Upper lobe of right lung (tissue), 1 donor: ENCODE results near the gene PPP2R5B. TPM values are rescaled to one million over a fixed set of nuclear protein-coding genes. Genes with fewer than 3 reads are reported as not detected.

Source experiments
- ATAC-seq: fragments of 200-7000 bp; cut with Tn5 transposase; one replicate; pipeline ENCODE4 v1.9.1; 2020; ENCODE audit warnings: mild to moderate bottlenecking, moderate library complexity
- DNase-seq: peaks from one replicate; pipeline ENCODE4 v3.0.0-alpha.2; 2020
- H3K27ac ChIP-seq: fragments of 200-600 bp; one replicate; pipeline ENCODE4 v1.8.0; 2022
- H3K27me3 ChIP-seq: fragments of 200-600 bp; one replicate; pipeline ENCODE4 v1.8.0; 2022; ENCODE audit warnings: mild to moderate bottlenecking
- H3K36me3 ChIP-seq: fragments of 200-600 bp; one replicate; pipeline ENCODE4 v1.8.0; 2022
- H3K4me1 ChIP-seq: fragments of 200-600 bp; one replicate; pipeline ENCODE4 v1.8.0; 2022
- H3K4me3 ChIP-seq: fragments of 200-600 bp; one replicate; pipeline ENCODE4 v1.8.0; 2022; ENCODE audit warnings: mild to moderate bottlenecking
- H3K9me3 ChIP-seq: fragments of 200-600 bp; one replicate; pipeline ENCODE4 v1.8.0; 2022
- CTCF ChIP-seq: fragments of 200-600 bp; IDR thresholded peaks from one replicate; pipeline ENCODE4 v1.8.0; 2022; ENCODE audit warnings: antibody characterized with exemption
- intact Hi-C: fragments of 100-400 bp; cut with DNase I; formaldehyde crosslinking; loops from one replicate; pipeline ENCODE4 v1.11.0; 2022
- total RNA-seq: library from RNA; stranded (reverse); fragmentation: NEBNext Ultra II Directional; extraction: Animal tissue kit (Norgen Biotek cat#: 25700); gene quantifications from one replicate; pipeline ENCODE4 v1.2.1, GENCODE V29; 2021
- donor health status: DM: no; HTN: yes; CAD: no; lungs with severe emphysema.

Gene PPP2R5B
- total RNA-seq, 1 donor from 2014 or later, result 29.4 TPM

- no peak overlapping the region for H3K4me3 ChIP-seq
- DNase-seq (no peak), ATAC-seq (no peak)
- H3K9me3 ChIP-seq, result no peaks in the 10 kb centered on the region
- no peak overlapping the region for H3K27ac ChIP-seq
- H3K4me1 ChIP-seq, result peaks cover 41% of the 10 kb centered on the region
- TF ChIP-seq CTCF, result no peak
- intact Hi-C loops, result no loop called here
- no peaks in the 10 kb centered on the region for H3K36me3 ChIP-seq
- no peaks in the 10 kb centered on the region for H3K27me3 ChIP-seq
These were observed 43.0 kb upstream of the PPP2R5B start for GRCh38 chr11:64881476-64881875.

GRCh38 chr11:64882243-64882642 lies 42.2 kb upstream of the PPP2R5B start:
- Histone ChIP-seq H3K36me3 (no peaks in the 10 kb centered on the region), H3K27ac (peak overlapping the region; percentile 47), H3K4me1 (peaks cover 39% of the 10 kb centered on the region), H3K9me3 (no peaks in the 10 kb centered on the region), H3K4me3 (no peak overlapping the region), H3K27me3 (no peaks in the 10 kb centered on the region)
- DNase-seq (no peak), ATAC-seq (no peak)
- TF ChIP-seq CTCF, result no peak
- intact Hi-C loops, result no loop called here

GRCh38 chr11:64883575-64883974 lies 40.9 kb upstream of the PPP2R5B start:
- Histone ChIP-seq H3K27me3 (no peaks in the 10 kb centered on the region), H3K36me3 (no peaks in the 10 kb centered on the region), H3K9me3 (no peaks in the 10 kb centered on the region), H3K4me3 (no peak overlapping the region), H3K27ac (peak overlapping the region; percentile 30), H3K4me1 (peaks cover 41% of the 10 kb centered on the region)
- TF ChIP-seq CTCF, result no peak
- intact Hi-C loops, result no loop called here
- ATAC-seq (no peak), DNase-seq (no peak)

GRCh38 chr11:64884019-64884418 lies 40.5 kb upstream of the PPP2R5B start:
- no peak for ATAC-seq

GRCh38 chr11:64885367-64886286 lies 38.9 kb upstream of the PPP2R5B start:
- DNase-seq, result no peak
- no peak for TF ChIP-seq CTCF
- Histone ChIP-seq H3K9me3 (no peaks in the 10 kb centered on the region), H3K27ac (peak overlapping the region; percentile 42), H3K27me3 (no peaks in the 10 kb centered on the region), H3K36me3 (no peaks in the 10 kb centered on the region), H3K4me1 (peaks cover 26% of the 10 kb centered on the region), H3K4me3 (no peak overlapping the region)
- peak; percentile 61 for ATAC-seq
- intact Hi-C loops, result no loop called here

More at GRCh38 chr11:64884019-64884418, 40.5 kb upstream of the PPP2R5B start:
- intact Hi-C loops, result no loop called here
- TF ChIP-seq CTCF, result no peak
- no peaks in the 10 kb centered on the region for H3K27me3 ChIP-seq
- peak overlapping the region; percentile 30 for H3K27ac ChIP-seq
- DNase-seq, result no peak
- no peaks in the 10 kb centered on the region for H3K36me3 ChIP-seq
- no peaks in the 10 kb centered on the region for H3K9me3 ChIP-seq
- peaks cover 40% of the 10 kb centered on the region for H3K4me1 ChIP-seq
- no peak overlapping the region for H3K4me3 ChIP-seq
